GM21723 (cell line): ENCODE measurements around the gene SLC25A27.

Experiments used
- ATAC-seq: cut with Tn5 transposase; IDR thresholded peaks from one replicate; pipeline ENCODE4 v1.9.1; 2021; ENCODE audit warnings: mild to moderate bottlenecking, moderate library complexity; ENCODE audit not compliant: unreplicated experiment

SLC25A27 gene

GRCh38 chr6:46648869-46649492 lies 3.8 kb upstream of the SLC25A27 start:
- no peak for ATAC-seq

- ATAC-seq, result no peak
These were observed 1.8 kb upstream of the SLC25A27 start for GRCh38 chr6:46651006-46651405.

GRCh38 chr6:46651816-46652215 lies 959 bp upstream of the SLC25A27 start:
- ATAC-seq, result no peak

GRCh38 chr6:46652232-46652602 lies 558 bp upstream of the SLC25A27 start:
- no peak for ATAC-seq

- no peak for ATAC-seq
These were observed 842 bp downstream of the SLC25A27 start for GRCh38 chr6:46653439-46654195.

- no peak for ATAC-seq
These were observed 3.0 kb downstream of the SLC25A27 start for GRCh38 chr6:46655803-46656202.

- ATAC-seq, result no peak
These were observed 4.9 kb downstream of the SLC25A27 start for GRCh38 chr6:46657642-46658041.

GRCh38 chr6:46661483-46661882 lies 8.7 kb downstream of the SLC25A27 start:
- ATAC-seq, result no peak

- ATAC-seq, result no peak
These were observed 14.6 kb downstream of the SLC25A27 start for GRCh38 chr6:46667377-46667776.

- ATAC-seq, result no peak
These were observed 21.6 kb downstream of the SLC25A27 start for GRCh38 chr6:46674410-46674809.

GRCh38 chr6:46676604-46677313 lies 24.0 kb downstream of the SLC25A27 start:
- ATAC-seq, result no peak

GRCh38 chr6:46677314-46677654 lies 24.5 kb downstream of the SLC25A27 start:
- no peak for ATAC-seq

GRCh38 chr6:46684771-46685170 lies 32.0 kb downstream of the SLC25A27 start:
- ATAC-seq, result no peak

GRCh38 chr6:46687619-46688097 lies 34.9 kb downstream of the SLC25A27 start, which contains the start of gene TDRD6:
TSS of gene TDRD6 (plus strand) at chr6:46687885. CDS start at chr6:46688129, 244 bp downstream.
- ATAC-seq, result no peak

- no peak for ATAC-seq
These were observed 35.6 kb downstream of the SLC25A27 start for GRCh38 chr6:46688117-46688965.

GRCh38 chr6:46688966-46689335 lies 36.2 kb downstream of the SLC25A27 start:
- ATAC-seq, result no peak

GRCh38 chr6:46689657-46690056 lies 36.9 kb downstream of the SLC25A27 start:
- no peak for ATAC-seq

- ATAC-seq, result no peak
These were observed 37.5 kb downstream of the SLC25A27 start for GRCh38 chr6:46690141-46690755.

GRCh38 chr6:46690911-46691451 lies 38.2 kb downstream of the SLC25A27 start:
- ATAC-seq, result no peak

GRCh38 chr6:46699970-46700369 lies 47.2 kb downstream of the SLC25A27 start:
- no peak for ATAC-seq
